Naive B cell (primary cell): ENCODE measurements around the gene KMO. TPM values are rescaled to one million over a fixed set of nuclear protein-coding genes. Genes with fewer than 3 reads are reported as not detected.

ENCODE experiments used
- ATAC-seq, 2 donors: fragments of 150-1000 bp; cut with Tn5 transposase; 2 replicates each; pipeline ENCODE4 v1.10.0; 2021; ENCODE audit warnings: low read depth in 2 of 2, mild to moderate bottlenecking in 2 of 2, moderate library complexity in 2 of 2
- DNase-seq: peaks from one replicate; pipeline ENCODE4 v3.0.0; 2022
- H3K27ac Mint-ChIP-seq, 6 donors: one replicate each; pipeline ENCODE4 v1.8.0; 2020 to 2022; ENCODE audit warnings: mild to moderate bottlenecking in 6 of 6, mixed read lengths in 6 of 6, moderate library complexity in 5 of 6, inconsistent platforms in 2 of 6
- H3K27me3 Mint-ChIP-seq, 3 donors: one replicate each; pipeline ENCODE4 v1.8.0; 2021 to 2022; ENCODE audit warnings: mixed read lengths in 3 of 3, mild to moderate bottlenecking in 1 of 3
- H3K36me3 Mint-ChIP-seq, 2 donors: one replicate each; pipeline ENCODE4 v1.8.0; 2020 to 2022; ENCODE audit warnings: mixed read lengths in 2 of 2, inconsistent platforms in 1 of 2, mild to moderate bottlenecking in 1 of 2
- H3K4me1 Mint-ChIP-seq, 3 donors: one replicate each; pipeline ENCODE4 v1.8.0; 2020 to 2022; ENCODE audit warnings: mixed read lengths in 3 of 3, inconsistent platforms in 1 of 3, mild to moderate bottlenecking in 1 of 3, moderate library complexity in 1 of 3
- H3K4me3 Mint-ChIP-seq, 8 donors: one replicate each; pipeline ENCODE4 v1.8.0; 2020 to 2022; ENCODE audit warnings: mild to moderate bottlenecking in 8 of 8, mixed read lengths in 8 of 8, moderate library complexity in 8 of 8, inconsistent platforms in 2 of 8
- H3K9me3 Mint-ChIP-seq, 7 donors: one replicate each; pipeline ENCODE4 v1.8.0; 2020 to 2022; ENCODE audit warnings: mixed read lengths in 7 of 7, mild to moderate bottlenecking in 5 of 7, inconsistent platforms in 2 of 7, moderate library complexity in 1 of 7
- polyA plus RNA-seq, 6 donors: library from polyadenylated mRNA; unstranded; fragments of 300-500 nt; fragmentation: Illumina TruSeq; gene quantifications; one replicate each; pipeline ENCODE4 v1.2.3, GENCODE V29; 2021; ENCODE audit warnings: low read depth in 6 of 6

KMO gene
- polyA plus RNA-seq, 6 donors from 2014 or later, result 44.0 to 70.6 (median 53.4) TPM

DNA sequence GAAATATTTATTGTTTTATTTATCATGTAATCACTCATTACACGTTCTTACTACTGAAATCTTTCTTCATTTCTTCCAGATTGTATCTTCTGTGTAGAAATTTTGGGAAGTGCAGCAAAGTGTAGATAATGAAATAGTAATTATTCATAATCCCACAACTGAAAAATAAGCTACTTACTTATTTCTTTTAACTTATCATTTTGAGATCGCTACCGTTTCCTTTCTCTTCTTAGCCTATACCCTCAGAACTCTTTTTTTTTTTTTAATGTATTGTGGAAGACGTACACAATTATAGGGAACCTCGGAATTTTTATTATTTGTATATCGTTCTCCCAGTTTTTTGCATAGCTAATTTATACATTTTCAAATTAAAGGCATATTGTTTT, 12.1 kb upstream of the KMO start:
- Mint-ChIP-seq H3K27me3 (peaks cover 0 to 16% (median 8%) of the 10 kb centered on the region in 3 donors), H3K9me3 (no peaks in the 10 kb centered on the region)
- ATAC-seq, result no peak

DNA sequence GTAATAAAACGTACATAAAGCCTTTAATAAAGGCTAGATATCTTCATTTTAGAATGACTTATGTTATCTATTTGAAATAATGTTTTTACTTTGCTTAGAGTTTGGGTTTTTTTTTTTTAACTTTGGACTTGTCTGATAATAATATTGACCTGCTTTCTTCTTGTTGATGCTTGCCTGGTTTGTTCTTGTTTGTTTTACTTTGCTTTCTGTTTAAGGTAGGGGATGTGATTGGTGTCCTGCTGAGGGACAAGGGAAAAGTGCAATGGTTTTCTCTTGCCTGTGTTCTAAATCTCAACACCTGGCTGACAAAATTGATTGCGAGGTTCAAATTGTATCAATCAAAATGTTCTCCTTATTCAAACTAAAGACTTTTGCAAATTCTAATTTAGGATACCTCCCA, 10.5 kb upstream of the KMO start:
- peaks cover 11 to 16% (median 14%) of the 10 kb centered on the region in 3 donors for H3K4me1 Mint-ChIP-seq
- ATAC-seq (no peak), DNase-seq (no peak)
- no peak overlapping the region for H3K27ac Mint-ChIP-seq
- no peaks in the 10 kb centered on the region for H3K36me3 Mint-ChIP-seq
- H3K9me3 Mint-ChIP-seq, result no peaks in the 10 kb centered on the region
- H3K4me3 Mint-ChIP-seq, result peak overlapping the region in 1 of 8 donors; percentile 34
- peaks cover 0 to 16% (median 8%) of the 10 kb centered on the region in 3 donors for H3K27me3 Mint-ChIP-seq

More for the DNA sequence above, 12.1 kb upstream of the KMO start:
- Mint-ChIP-seq H3K4me3 (no peak overlapping the region), H3K27ac (peak overlapping the region in 1 of 6 donors; percentile 25), H3K4me1 (peaks cover 11 to 18% (median 16%) of the 10 kb centered on the region in 3 donors), H3K36me3 (peaks cover 0 to 8% of the 10 kb centered on the region in 2 donors)
- no peak for DNase-seq

DNA sequence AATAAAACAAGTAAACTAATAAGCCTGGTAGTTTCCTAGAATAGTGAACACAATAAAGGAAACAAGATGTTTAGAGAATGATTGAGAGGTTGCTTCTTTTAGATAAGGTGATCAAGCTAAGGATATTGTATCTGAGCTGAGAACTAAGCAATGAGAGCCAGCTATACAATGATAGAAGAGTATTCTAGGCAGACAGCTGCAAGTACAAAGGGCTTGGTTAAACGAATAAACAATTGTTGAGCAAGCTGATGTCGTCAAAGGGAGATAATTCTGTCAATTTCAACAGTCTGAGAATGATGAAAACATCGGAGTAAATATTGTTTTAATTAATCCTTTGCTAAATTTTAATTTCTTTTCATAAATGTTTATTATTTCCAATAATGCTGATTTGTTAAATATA, 7.2 kb upstream of the KMO start:
- Mint-ChIP-seq H3K27ac (peak overlapping the region in 1 of 6 donors; percentile 40), H3K4me1 (peaks cover 0 to 4% (median 0%) of the 10 kb centered on the region in 3 donors), H3K36me3 (no peaks in the 10 kb centered on the region), H3K9me3 (no peaks in the 10 kb centered on the region), H3K27me3 (peaks cover 0 to 16% (median 8%) of the 10 kb centered on the region in 3 donors), H3K4me3 (no peak overlapping the region)
- ATAC-seq (no peak), DNase-seq (no peak)

DNA sequence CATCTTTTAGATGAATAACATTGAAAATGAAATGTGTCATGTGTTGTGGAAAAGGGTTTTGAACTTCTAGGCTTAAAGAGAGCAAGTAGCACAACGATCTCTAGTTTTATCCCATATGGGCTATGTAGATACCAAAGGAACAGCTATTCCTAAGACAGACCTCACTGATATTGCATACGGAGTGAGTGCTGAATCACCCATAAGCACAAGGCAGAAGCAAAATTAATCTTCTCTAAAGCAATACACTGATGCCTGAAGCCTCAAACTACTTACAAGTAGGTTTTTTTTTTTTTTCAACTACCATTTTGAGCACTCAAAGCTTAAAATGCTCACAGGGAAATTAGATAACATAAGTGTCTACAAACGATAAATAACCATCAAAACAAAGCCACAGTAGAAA, 5.0 kb upstream of the KMO start:
- H3K27ac Mint-ChIP-seq, result no peak overlapping the region

DNA sequence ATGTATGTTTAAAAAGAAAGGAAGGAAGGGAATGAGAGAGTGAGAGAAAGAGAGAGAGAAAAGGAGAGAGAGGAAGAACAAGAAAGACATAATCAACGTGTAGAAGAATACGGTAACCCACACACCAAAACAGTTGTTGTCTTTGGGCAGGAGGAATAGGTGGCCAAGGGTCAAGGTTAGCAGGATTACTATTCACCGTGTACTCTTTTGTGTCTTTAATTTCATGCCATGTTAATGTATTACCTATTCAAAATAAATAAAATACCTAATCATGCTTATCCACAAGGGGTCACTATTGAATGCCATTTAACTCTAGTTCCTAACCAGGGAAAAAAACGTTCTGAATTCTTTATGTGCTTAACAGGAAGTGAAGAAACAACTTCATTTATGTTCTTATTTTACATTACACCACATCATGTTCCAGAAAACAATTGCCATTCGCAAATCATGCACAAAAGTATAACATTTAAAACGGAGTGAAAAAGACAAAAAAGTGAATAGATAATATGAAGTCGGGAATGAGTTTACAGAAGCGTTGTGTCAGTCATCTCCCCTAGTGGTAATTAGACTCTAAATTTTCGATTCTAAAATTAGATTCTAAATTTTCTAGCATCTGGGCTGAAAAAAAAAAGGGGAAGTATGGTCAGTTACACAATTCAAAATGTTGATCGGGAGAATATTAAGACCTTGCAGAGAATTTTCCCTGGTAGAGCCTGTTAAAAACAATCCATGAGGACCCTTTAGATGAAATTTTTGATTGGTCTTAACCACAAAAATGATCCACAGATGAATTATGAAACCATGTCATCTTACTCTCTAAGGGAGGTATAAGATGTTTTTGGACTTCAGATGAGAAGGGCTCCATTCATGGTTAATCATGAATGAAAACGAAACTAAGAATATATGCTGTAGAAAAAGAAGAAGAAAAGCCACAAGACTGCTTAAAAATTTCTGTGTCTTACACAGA, 700 bp upstream of the KMO start:
- H3K4me3 Mint-ChIP-seq, result peak overlapping the region; percentile 89 to 98 (median 94)
- H3K4me1 Mint-ChIP-seq, result peaks cover 28 to 47% (median 41%) of the 10 kb centered on the region in 3 donors
- ATAC-seq, result peak; percentile 62 to 63
- peak; percentile 84 for DNase-seq
- peaks cover 0 to 6% of the 10 kb centered on the region in 2 donors for H3K36me3 Mint-ChIP-seq
- peaks cover 0 to under 1% (median 0%) of the 10 kb centered on the region in 7 donors for H3K9me3 Mint-ChIP-seq
- peak overlapping the region; percentile 91 to 99 (median 96) for H3K27ac Mint-ChIP-seq
- H3K27me3 Mint-ChIP-seq, result no peaks in the 10 kb centered on the region

More for the DNA sequence above, 5.0 kb upstream of the KMO start:
- no peaks in the 10 kb centered on the region for H3K9me3 Mint-ChIP-seq
- ATAC-seq (no peak), DNase-seq (no peak)
- H3K36me3 Mint-ChIP-seq, result no peaks in the 10 kb centered on the region
- peaks cover 3 to 12% (median 7%) of the 10 kb centered on the region in 3 donors for H3K4me1 Mint-ChIP-seq
- peaks cover 0 to 10% (median 8%) of the 10 kb centered on the region in 3 donors for H3K27me3 Mint-ChIP-seq
- H3K4me3 Mint-ChIP-seq, result no peak overlapping the region

DNA sequence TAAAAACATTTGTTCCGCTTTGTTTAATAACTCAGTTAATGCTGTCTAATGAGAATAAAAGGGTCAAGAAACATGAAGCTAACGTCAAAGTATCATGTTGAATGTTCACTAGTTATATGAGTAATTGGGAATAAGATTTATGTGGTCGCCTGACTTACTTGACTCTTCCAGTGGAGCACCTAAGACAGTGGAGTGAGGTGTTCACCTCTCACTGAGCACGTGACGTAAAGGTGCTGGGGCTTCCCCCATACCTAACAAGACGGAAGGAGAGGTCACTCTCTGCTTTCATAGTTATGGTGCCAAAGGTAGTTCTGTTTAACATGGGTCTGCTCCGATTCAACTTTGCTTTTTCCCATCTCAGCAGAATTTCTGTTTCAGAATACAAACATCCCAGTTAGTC, 686 bp downstream of the KMO start:
- H3K4me3 Mint-ChIP-seq, result peak overlapping the region; percentile 91 to 98 (median 96)
- peak; percentile 72 to 79 for ATAC-seq
- no peaks in the 10 kb centered on the region for H3K27me3 Mint-ChIP-seq
- DNase-seq, result peak; percentile 70
- peaks cover 12 to 20% of the 10 kb centered on the region in 2 donors for H3K36me3 Mint-ChIP-seq
- H3K9me3 Mint-ChIP-seq, result peaks cover 0 to 14% (median 0%) of the 10 kb centered on the region in 7 donors
- peaks cover 39 to 61% (median 54%) of the 10 kb centered on the region in 3 donors for H3K4me1 Mint-ChIP-seq
- H3K27ac Mint-ChIP-seq, result peak overlapping the region; percentile 91 to 98 (median 97)

DNA sequence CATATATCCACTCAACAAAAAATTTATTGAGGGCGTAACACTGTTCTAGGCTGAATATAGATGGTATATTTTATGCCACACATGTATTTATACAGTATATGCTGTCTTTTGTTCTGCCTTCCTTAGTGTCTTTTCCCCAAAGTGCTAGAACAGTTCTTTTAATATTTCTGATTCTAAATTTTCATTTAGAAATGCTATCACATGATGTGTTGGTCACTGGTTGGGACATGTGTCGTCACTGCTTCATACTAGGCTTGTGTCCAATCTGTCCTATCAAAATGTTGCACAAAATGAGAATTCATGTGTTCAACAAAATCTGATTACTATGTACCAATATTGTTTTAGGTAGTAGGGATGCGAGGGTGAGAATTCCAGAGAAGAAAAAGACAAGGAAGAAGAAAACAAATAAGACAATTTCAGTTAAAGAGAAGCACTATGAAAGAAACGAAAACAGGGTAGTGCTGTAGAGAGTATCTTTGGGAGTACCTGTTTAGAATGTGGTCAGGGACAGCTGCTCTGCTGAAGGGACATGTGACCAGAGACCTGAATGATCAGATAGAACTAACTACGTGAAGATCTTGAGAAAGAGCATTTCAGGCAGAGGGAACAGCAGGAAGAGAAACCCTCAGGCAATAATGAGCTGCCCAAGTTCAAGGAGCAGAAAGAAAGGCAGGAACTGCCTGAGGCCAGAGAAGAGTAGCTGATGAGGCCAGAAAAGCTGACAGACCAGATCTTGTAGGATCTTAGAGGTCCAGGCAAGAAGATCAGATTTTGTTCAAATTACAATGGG, 1.3 kb downstream of the KMO start:
- H3K27me3 Mint-ChIP-seq, result no peaks in the 10 kb centered on the region
- DNase-seq, result peak; percentile 42
- peaks cover 16 to 24% of the 10 kb centered on the region in 2 donors for H3K36me3 Mint-ChIP-seq
- H3K9me3 Mint-ChIP-seq, result peaks cover 0 to 14% (median 0%) of the 10 kb centered on the region in 7 donors
- peak overlapping the region; percentile 91 to 98 (median 97) for H3K27ac Mint-ChIP-seq
- H3K4me1 Mint-ChIP-seq, result peaks cover 44 to 66% (median 59%) of the 10 kb centered on the region in 3 donors
- peak; percentile 23 to 27 for ATAC-seq
- peak overlapping the region; percentile 91 to 98 (median 96) for H3K4me3 Mint-ChIP-seq

DNA sequence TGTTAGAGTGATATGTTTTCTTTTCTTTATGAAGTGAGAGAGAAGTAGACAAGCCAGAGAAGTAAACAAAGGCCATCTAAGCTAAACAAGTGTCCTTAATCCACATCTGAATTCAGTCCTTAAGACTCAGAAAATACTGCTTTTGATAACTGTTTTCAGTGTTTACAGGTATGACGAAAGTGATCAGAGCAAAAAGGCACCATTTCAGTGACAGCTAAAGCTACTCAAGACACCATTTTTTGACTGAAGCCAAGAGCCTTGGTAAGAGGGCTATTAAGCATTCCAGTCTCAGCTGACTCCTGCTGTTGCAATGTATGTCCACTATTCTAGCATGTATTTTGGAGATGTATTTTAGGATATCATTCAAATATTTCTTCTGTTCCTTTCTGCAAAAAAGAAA, 4.1 kb downstream of the KMO start:
- no peaks in the 10 kb centered on the region for H3K27me3 Mint-ChIP-seq
- DNase-seq, result no peak
- H3K27ac Mint-ChIP-seq, result peak overlapping the region in 3 of 6 donors; percentile 74 to 91 (median 78)
- peaks cover 56 to 78% (median 75%) of the 10 kb centered on the region in 3 donors for H3K4me1 Mint-ChIP-seq
- peaks cover 0 to 14% (median 0%) of the 10 kb centered on the region in 7 donors for H3K9me3 Mint-ChIP-seq
- peaks cover 28 to 33% of the 10 kb centered on the region in 2 donors for H3K36me3 Mint-ChIP-seq
- no peak for ATAC-seq
- H3K4me3 Mint-ChIP-seq, result peak overlapping the region in 4 of 8 donors; percentile 1 to 30 (median 10)

DNA sequence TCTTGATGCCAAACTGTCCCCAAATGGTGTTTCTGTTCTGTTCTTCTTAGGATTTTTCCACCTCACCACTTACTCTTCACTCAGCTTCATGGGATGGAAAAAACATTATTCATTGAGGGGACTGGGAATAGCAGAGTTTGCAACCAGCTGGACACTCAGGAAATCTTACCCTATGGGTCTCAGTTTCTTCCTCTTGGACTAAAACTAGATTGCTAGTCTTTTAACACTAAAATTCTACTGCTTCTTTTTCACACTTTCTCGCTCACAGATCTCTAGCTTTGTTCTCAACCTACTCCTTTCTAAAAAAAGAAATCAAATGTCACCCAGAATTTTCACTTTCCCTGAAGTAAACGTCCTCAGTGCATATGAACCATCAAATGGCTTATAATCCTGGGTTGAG, 4.8 kb downstream of the KMO start:
- Mint-ChIP-seq H3K4me1 (peaks cover 62 to 83% (median 81%) of the 10 kb centered on the region in 3 donors), H3K27me3 (no peaks in the 10 kb centered on the region), H3K4me3 (peak overlapping the region in 3 of 8 donors; percentile 10 to 45 (median 30)), H3K36me3 (peaks cover 28 to 33% of the 10 kb centered on the region in 2 donors), H3K27ac (peak overlapping the region in 4 of 6 donors; percentile 34 to 86 (median 74)), H3K9me3 (peaks cover 0 to 14% (median 0%) of the 10 kb centered on the region in 7 donors)
- no peak for ATAC-seq
- DNase-seq, result no peak

DNA sequence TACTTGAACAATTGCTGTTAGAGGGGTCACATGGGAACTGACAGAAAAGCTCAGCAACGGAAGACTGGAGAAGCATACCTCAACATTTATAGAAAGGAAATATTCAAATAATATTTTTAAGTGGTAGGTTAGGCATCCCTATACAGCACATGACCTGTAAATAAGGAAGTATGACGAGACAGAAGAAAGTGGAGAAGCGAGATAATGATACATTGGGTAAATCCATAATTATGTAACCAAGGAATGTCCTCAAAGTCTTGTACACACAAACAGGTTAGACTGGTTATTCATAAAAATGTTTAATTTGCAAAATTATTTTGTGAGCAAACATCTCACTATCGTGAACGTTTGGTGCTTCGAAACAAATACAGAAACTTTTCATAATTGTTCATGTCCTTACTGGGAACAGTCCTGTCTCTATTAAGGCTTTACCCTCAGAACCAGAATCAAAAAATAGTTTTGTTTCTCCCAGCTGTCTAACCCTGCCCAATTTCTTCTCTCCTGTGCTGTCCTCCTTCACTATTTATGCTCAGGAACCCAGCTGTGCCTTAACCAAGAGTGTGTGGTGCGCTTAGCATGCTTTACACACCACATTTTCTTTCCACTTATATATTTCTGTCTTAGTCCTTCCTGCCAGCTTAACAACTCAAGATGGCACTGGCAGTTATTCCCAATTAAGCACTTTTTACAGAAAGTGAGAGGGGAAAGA, 10.2 kb downstream of the KMO start:
- no peaks in the 10 kb centered on the region for H3K27me3 Mint-ChIP-seq
- H3K27ac Mint-ChIP-seq, result peak overlapping the region; percentile 35 to 92 (median 79)
- peaks cover 60 to 83% (median 77%) of the 10 kb centered on the region in 3 donors for H3K4me1 Mint-ChIP-seq
- peak overlapping the region in 6 of 8 donors; percentile 14 to 50 (median 46) for H3K4me3 Mint-ChIP-seq
- H3K36me3 Mint-ChIP-seq, result peaks cover 37 to 42% of the 10 kb centered on the region in 2 donors
- H3K9me3 Mint-ChIP-seq, result peaks cover 0 to 5% (median 0%) of the 10 kb centered on the region in 7 donors
- DNase-seq, result peak; percentile 34
- ATAC-seq, result peak; percentile 93 to 94

DNA sequence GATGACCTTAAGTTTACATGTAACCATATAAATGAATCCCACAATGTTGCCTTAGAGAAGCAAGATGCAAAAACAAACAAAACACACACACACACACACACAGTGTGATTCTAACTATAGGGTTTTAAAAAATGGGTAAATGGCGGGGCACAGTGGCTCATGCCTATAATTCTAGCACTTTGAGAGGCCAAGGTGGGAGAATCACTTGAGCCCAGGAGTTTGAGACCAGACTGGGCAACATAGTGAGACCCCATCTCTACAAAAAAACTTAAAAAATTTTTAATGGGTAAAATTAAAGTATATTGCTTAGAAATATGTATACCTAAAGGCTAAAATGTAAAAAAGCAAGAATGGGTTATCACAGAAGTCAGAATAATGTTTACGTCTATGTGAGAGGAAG, 15.8 kb downstream of the KMO start:
- H3K27me3 Mint-ChIP-seq, result peaks cover 0 to 5% (median 4%) of the 10 kb centered on the region in 3 donors
- H3K9me3 Mint-ChIP-seq, result peaks cover 0 to 5% (median 0%) of the 10 kb centered on the region in 7 donors
- H3K27ac Mint-ChIP-seq, result peak overlapping the region in 5 of 6 donors; percentile 26 to 83 (median 73)
- DNase-seq (no peak), ATAC-seq (no peak)
- no peak overlapping the region for H3K4me3 Mint-ChIP-seq
- H3K4me1 Mint-ChIP-seq, result peaks cover 52 to 75% (median 67%) of the 10 kb centered on the region in 3 donors
- peaks cover 24 to 35% of the 10 kb centered on the region in 2 donors for H3K36me3 Mint-ChIP-seq

DNA sequence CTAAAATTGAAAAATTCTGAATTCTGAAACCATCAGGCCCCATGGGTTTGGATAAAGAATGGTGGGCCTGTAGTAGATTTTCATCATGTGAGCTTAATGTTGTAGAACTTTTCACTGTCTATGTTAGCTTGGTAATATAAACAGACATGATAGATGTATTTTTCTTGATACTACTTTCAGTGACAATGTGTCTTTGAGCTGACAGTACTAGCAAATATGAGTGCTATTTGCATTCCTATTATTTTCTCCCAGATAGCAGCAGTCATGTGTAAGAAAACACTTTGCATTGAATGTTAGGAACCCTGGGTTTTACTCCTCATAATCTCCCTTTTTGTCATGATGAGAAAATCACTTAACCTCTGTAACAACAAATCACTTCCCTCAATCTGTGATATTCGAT, 18.1 kb downstream of the KMO start:
- H3K27ac Mint-ChIP-seq, result peak overlapping the region; percentile 97 to 100 (median 99)
- no peak for ATAC-seq

More for the DNA sequence above, 18.1 kb downstream of the KMO start:
- Mint-ChIP-seq H3K9me3 (peaks cover 0 to 5% (median 0%) of the 10 kb centered on the region in 7 donors), H3K4me3 (peak overlapping the region in 3 of 8 donors; percentile 88 to 93 (median 90)), H3K27me3 (peaks cover 0 to 5% (median 4%) of the 10 kb centered on the region in 3 donors), H3K4me1 (peaks cover 47 to 71% (median 57%) of the 10 kb centered on the region in 3 donors), H3K36me3 (peaks cover 15 to 24% of the 10 kb centered on the region in 2 donors)
- no peak for DNase-seq
